GM21515 (cell line): Measurements from ENCODE around the gene CETP.
"Not testable (repeated sequence)": the region's sequence is repeated elsewhere in the genome, so short reads cannot be mapped to it uniquely, and the experiment has no call there.

Experiments used
- ATAC-seq: cut with Tn5 transposase; IDR thresholded peaks from one replicate; pipeline ENCODE4 v1.9.1; 2021; ENCODE audit not compliant: unreplicated experiment

CETP gene

GRCh38 chr16:56995136-56995805, 33.5 kb downstream of the CETP start:
- ATAC-seq = no peak

GRCh38 chr16:56997264-56997663, 35.5 kb downstream of the CETP start:
- ATAC-seq = no peak

GRCh38 chr16:56997931-56998330, 36.2 kb downstream of the CETP start:
- no peak for ATAC-seq

- ATAC-seq = no peak
These were observed 36.6 kb downstream of the CETP start for GRCh38 chr16:56998352-56998751.

GRCh38 chr16:56998861-56999260, 37.1 kb downstream of the CETP start:
- no peak for ATAC-seq

- no peak for ATAC-seq
These were observed 37.9 kb downstream of the CETP start for GRCh38 chr16:56999409-57000270.

- no peak for ATAC-seq
These were observed 38.7 kb downstream of the CETP start for GRCh38 chr16:57000271-57001025.

- ATAC-seq = no peak
These were observed 39.4 kb downstream of the CETP start for GRCh38 chr16:57001026-57001679.

- ATAC-seq = no peak
These were observed 42.0 kb downstream of the CETP start for GRCh38 chr16:57003439-57004386.

- ATAC-seq = no peak
These were observed 42.9 kb downstream of the CETP start for GRCh38 chr16:57004387-57005250.

GRCh38 chr16:57005597-57005996, 43.8 kb downstream of the CETP start:
- ATAC-seq = not testable (repeated sequence)

GRCh38 chr16:57007050-57007449, 45.3 kb downstream of the CETP start:
- ATAC-seq = no peak

GRCh38 chr16:57007530-57007929, 45.8 kb downstream of the CETP start:
- ATAC-seq = no peak

GRCh38 chr16:57008440-57008839, 46.7 kb downstream of the CETP start:
- no peak for ATAC-seq

- ATAC-seq = no peak
These were observed 48.0 kb downstream of the CETP start for GRCh38 chr16:57009643-57010170.

GRCh38 chr16:57012353-57012752, 50.6 kb downstream of the CETP start:
- ATAC-seq = no peak

- ATAC-seq = no peak
These were observed 51.5 kb downstream of the CETP start for GRCh38 chr16:57013229-57013628.

GRCh38 chr16:57013902-57014301, 52.2 kb downstream of the CETP start:
- no peak for ATAC-seq

- ATAC-seq = no peak
These were observed 54.6 kb downstream of the CETP start for GRCh38 chr16:57016301-57016700.
